ENCODE measurements around the gene DRD1.
"Not testable (repeated sequence)": the region's sequence is repeated elsewhere in the genome, so short reads cannot be mapped to it uniquely, and the experiment has no call there.

Gene DRD1

DNA sequence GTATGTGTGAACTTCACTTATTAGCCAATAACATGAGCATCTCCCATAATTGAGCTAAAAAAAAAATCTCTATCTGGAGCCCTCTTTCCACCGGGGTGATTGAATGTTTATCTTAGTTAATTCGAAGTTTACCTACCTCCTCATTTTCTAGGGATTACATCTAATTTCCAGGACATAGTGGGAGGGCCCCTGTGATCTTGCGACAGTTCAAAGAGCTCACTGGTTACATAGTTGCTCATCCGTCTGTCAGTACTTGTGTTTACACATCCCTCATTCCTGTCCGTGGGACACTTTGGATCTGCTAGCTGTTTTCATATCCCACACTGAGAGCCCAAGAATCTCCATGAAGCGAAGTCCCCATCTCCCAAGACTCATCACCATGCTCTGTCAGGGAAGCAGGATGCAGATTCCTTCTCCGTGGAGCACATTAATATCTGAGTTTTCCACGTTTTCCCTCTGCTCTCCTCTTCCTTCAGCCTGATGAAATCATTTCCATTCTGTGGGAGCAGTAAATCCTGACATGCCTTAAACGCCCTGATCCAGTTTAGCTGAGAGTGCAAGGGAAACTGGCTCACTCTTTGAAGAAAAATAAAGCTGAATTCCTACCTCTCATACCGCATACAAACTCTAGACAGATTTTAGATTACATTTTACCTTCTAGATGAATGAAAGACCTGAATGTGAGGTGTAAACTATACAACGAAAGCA is 24.2 kb upstream of the DRD1 start:
- DNase-seq (ENCODE audit: low read depth, low spot score), result no peak

DNA sequence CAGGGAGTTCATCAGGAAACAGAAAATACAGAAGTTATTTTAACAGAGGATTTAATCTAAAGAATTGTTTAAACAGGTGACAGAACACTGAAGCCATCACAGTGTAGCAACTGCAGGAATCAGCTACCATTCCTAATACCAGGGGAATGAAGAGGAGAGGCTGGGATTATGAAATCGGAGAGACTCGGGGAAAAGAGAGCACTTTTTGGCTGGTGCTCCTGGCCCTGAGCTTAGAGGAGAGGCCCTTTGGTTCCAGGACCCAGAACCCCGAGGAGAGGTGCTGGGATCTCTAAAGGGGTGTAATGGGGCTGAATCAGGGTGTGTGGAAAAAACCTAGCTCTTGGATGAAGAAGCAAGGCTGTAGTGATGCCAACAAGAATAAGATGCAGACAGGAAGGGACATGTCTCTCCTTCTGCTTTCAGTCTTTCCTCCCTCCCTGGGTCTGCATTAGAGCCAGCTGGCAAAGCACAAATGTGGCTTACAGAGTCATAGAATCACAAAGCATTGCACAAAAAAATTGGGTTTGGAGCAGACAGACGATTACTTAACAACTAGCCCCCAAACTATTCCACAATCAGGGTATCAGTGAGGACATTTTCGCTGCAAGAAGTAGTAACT is 22.8 kb upstream of the DRD1 start:
- DNase-seq (ENCODE audit: low read depth, low spot score), result no peak

GRCh38 chr5:175465282-175465681 is 21.3 kb upstream of the DRD1 start:
- DNase-seq (ENCODE audit: low read depth, low spot score), result no peak

- no peak for DNase-seq (ENCODE audit: low read depth, low spot score)
These were observed 20.9 kb upstream of the DRD1 start for GRCh38 chr5:175464942-175465233.

DNA sequence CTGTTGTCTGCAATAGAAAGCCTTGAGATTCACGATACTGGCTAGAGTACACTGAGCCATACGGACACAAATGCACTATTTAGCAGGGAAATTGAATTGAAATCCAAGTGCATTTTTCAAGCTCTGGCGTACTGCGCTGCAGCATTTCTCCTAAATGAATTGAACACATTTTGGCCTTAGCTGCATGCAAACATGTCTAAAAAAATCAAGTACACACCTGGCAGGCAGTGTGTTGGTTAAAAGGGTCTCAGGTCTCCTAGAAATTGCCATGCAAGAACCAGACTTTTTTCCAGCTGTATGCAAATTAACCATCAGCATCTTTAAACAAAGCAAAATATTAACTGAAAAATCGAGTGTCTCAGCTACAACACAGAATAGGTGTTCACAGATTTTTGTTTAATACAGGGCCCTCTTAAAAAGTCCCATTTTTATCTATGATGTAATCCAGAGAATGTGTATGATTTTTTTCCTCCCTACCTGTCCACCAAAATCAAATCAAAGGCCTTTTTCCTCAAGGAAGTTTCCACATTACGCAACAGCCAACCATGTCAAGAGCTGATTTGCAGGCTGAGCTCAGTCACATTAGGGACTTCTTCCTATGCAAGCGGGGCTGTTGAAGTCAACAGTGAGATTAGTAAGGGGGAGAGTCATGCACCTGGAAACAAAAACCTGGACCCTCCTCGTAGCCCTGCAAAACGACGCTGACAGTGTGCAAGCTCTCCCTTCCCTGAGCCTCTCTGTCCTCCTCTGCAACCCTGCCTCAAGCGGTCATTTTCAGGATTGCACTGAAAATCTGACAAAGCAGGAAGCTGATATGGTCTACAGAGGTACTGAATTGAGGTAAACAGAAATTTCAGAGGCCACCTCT is 20.3 kb upstream of the DRD1 start:
- DNase-seq (ENCODE audit: low read depth, low spot score), result peak; percentile 42

DNA sequence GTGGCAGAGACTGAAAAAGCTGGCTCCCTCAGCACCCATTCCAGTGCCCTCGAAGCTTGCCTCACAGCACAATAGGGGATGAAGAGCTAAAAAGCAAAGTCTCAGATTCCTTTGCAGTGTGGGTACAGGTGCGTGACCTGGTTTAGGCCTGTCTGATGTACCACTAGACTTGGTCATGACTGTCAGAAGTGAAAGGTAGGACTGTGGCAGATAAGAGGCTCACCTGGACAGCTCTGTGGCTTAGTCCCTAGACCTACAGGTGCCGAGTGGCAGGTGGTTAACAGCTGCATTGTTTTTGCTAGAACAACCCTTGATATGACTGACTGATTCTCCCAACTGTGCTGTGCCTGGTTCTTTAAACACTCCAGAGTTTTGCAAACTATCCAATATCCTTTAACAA is 19.7 kb upstream of the DRD1 start:
- no peak for DNase-seq (ENCODE audit: low read depth, low spot score)

- DNase-seq (ENCODE audit: low read depth, low spot score), result no peak
These were observed 17.4 kb upstream of the DRD1 start for GRCh38 chr5:175461370-175461769.

GRCh38 chr5:175460552-175460951 is 16.6 kb upstream of the DRD1 start:
- DNase-seq (ENCODE audit: low read depth, low spot score), result no peak

GRCh38 chr5:175460126-175460525 is 16.1 kb upstream of the DRD1 start:
- DNase-seq (ENCODE audit: low read depth, low spot score), result no peak

DNA sequence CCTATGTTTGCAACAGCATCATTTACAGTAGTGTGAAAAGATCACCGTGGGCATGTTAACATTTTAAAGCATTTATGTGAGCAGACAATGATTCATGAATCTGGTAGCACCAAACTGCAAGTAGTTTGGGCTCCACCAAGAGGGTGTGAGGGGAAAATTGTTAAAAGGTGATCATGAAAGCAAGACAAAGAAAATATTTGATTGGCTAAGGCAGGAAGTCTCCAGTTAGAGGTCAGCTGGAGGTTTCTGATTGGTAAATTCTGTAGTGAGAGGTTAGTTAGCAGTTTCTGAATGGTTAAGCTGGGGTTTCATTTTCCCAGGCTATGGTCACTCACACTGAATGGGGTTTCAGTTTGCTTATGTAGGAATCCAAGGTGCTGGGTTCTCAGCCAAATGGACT is 13.5 kb upstream of the DRD1 start:
- no peak for DNase-seq (ENCODE audit: low read depth, low spot score)

DNA sequence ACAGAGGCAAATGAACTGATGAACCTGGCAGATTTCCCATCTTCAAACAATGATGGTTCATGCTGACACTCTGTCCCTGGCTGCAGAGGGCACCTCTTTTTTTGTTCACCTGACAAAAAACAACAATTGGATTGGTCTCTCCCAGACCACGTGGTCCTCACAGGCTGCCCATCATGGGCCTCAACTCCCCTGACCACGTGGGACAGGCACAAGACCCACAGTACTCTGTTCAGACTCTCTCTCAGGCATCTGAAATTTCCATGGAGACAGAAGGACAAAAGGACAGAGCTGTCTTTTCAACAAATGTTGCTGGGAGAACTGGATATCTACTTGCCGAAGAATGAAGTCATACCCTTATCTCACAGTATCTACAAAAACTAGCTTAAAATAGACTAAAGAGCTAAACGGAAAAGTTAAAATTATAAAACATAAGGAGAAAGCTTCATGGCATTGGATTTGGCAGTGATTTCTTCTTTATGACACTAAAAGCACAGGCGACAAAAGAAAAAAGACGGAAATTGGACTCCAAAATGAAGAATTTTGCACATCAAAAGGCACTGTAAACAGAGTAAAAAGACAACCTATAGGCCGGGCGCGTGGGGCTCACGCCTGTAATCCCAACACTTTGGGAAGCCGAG is 12.2 kb upstream of the DRD1 start:
- DNase-seq (ENCODE audit: low read depth, low spot score), result no peak

DNA sequence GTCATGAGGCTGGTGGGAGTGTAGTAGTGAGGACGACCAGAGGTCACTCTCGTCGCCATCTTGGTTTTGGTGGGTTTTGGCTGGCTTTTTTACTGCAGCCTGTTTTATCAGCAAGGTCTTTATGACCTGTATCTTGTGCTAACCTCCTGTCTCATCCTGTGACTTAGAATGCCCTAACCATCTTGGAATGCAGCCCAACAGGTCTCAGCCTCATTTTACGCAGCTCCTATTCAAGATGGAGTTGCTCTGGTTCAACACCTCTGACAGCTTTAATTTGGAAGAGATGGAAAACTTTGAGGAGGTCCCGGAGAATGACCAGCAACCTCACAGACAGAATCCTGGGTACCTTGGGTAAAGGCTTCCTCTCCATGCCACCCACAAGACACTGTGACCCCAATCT is 10.4 kb upstream of the DRD1 start:
- not testable (repeated sequence) for DNase-seq (ENCODE audit: low read depth, low spot score)

- DNase-seq (ENCODE audit: low read depth, low spot score), result no peak
These were observed 8.2 kb upstream of the DRD1 start for GRCh38 chr5:175452166-175452565.

- no peak for DNase-seq (ENCODE audit: low read depth, low spot score)
These were observed 4.3 kb upstream of the DRD1 start for GRCh38 chr5:175448276-175448675.

GRCh38 chr5:175447571-175447970 is 3.6 kb upstream of the DRD1 start:
- no peak for DNase-seq (ENCODE audit: low read depth, low spot score)

GRCh38 chr5:175446378-175446777 is 2.4 kb upstream of the DRD1 start:
- DNase-seq (ENCODE audit: low read depth, low spot score), result not testable (repeated sequence)

DNA sequence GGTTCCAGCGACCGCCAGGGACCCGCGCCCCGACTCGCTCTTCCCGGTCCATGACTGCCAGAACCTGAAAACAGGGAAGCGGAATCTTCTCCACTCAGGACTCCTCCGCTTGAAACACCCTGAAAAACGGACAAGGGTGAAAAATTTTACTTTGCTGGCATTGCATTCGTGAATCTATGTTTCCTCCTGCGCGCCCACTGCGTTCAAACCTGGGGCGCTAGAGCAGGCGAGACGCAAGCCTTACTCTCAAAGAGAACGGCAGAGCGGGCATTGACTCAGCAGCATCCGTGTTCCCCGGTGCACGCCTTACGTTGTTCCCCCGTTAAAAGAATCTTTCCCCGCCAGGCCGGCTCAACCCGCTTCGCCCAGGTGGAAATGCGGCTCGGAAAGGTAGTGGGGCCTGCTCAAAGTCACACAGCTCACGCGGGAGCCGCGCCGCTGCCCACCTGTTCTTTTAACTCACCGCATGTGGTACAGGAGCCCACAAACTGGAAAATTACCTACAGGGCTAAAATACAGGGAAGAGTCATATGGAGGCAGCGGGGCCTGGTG is 999 bp upstream of the DRD1 start:
- no peak for DNase-seq (ENCODE audit: low read depth, low spot score)

- DNase-seq (ENCODE audit: low read depth, low spot score), result no peak
These were observed 395 bp downstream of the DRD1 start for GRCh38 chr5:175443514-175444059.

DNA sequence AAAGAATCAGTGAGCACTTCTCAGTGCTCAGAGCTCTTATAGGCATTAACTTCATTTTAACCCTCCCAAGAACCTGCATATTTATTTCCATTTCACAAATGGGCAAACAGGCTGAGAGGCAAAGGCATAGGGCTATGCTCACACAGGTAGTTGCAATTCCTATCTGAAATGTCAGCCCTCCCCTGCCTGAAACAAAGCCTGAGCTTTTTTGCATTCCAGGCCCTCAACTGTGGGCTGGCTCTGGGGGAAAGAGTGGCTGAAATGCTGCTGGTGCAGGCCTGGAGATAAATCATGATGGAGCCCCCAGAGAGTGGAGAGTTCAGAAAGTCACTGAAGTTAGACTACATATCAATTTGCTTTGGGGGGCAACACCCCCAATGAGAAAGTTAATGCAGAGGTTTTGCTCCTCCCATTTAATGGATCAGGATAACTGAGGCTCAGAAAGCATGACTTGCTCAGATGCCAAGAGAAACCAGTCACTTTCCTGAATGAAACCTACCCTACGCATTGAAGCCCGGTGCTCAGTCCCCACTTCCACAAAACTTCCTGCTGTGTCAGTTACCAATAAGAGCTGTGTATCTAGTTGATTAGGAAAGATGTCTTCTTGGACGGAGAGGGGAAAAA is 5.6 kb downstream of the DRD1 start:
- no peak for DNase-seq (ENCODE audit: low read depth, low spot score)

- DNase-seq (ENCODE audit: low read depth, low spot score), result no peak
These were observed 7.6 kb downstream of the DRD1 start for GRCh38 chr5:175436359-175436758.

- DNase-seq (ENCODE audit: low read depth, low spot score), result no peak
These were observed 9.2 kb downstream of the DRD1 start for GRCh38 chr5:175434800-175435199.

Data from activated CD4-positive, CD25-positive, alpha-beta regulatory T cell treated with anti-CD3 and anti-CD28 coated beads, Interleukin-2, amount 50 U/mL, for 16 hours (primary cell).